Measurements from ENCODE around the gene SDR9C7. TPM values are rescaled to one million over a fixed set of nuclear protein-coding genes. Genes with fewer than 3 reads are reported as not detected.

The SDR9C7 gene
- total RNA-seq, 1 donor from 2014 or later: not detected

GRCh38 chr12:56873382-56873781 lies 60.8 kb downstream of the SDR9C7 start:
- Mint-ChIP-seq H3K27me3 (peaks cover 2% of the 10 kb centered on the region), H3K4me1 (ENCODE audit: low read depth) (no peaks in the 10 kb centered on the region), H3K27ac (no peak overlapping the region), H3K36me3 (ENCODE audit: insufficient read depth) (no peaks in the 10 kb centered on the region), H3K4me3 (ENCODE audit: low read depth) (no peak overlapping the region), H3K9me3 (ENCODE audit: low read depth) (peaks cover 13% of the 10 kb centered on the region)
- no peak for DNase-seq (ENCODE audit: low spot score, unreplicated experiment)
- TF ChIP-seq CTCF (IDR thresholded peaks at IDR 0.05; ENCODE audit: unreplicated experiment): no peak

Other genes with a start within 250 kb of the SDR9C7 start
- gene PTGES3, start 246.1 kb downstream of the SDR9C7 start, total RNA-seq: 231 and 234 TPM in 2 replicates
- gene NACA, start 209.1 kb downstream of the SDR9C7 start, total RNA-seq: 811 and 841 TPM in 2 replicates
- gene PRIM1, start 182.1 kb downstream of the SDR9C7 start, total RNA-seq: 21.2 and 26.6 TPM in 2 replicates
- 0.60 and 0.71 TPM in 2 replicates for gene HSD17B6, start 171.1 kb downstream of the SDR9C7 start, total RNA-seq
- gene RDH16, start 23.2 kb upstream of the SDR9C7 start, total RNA-seq: 0.87 and 0.98 TPM in 2 replicates
- gene ZBTB39, start 72.1 kb upstream of the SDR9C7 start, total RNA-seq: 20.7 and 20.8 TPM in 2 replicates
- 4.1 and 5.3 TPM in 2 replicates for gene TAC3, start 82.1 kb upstream of the SDR9C7 start, total RNA-seq
- 1.2 and 1.6 TPM in 2 replicates for gene MYO1A, start 115.7 kb upstream of the SDR9C7 start, total RNA-seq
- gene NEMP1, start 144.4 kb upstream of the SDR9C7 start, total RNA-seq: 24.2 and 26.5 TPM in 2 replicates
- gene NAB2, start 154.7 kb upstream of the SDR9C7 start, total RNA-seq: 13.4 and 13.8 TPM in 2 replicates
- 130 and 136 TPM in 2 replicates for gene STAT6, start 177.0 kb upstream of the SDR9C7 start, total RNA-seq
- gene LRP1, start 194.1 kb upstream of the SDR9C7 start, total RNA-seq: 93.4 and 95.7 TPM in 2 replicates
- gene LRP1-AS, start 213.2 kb upstream of the SDR9C7 start, total RNA-seq: not detected in 2 replicates